H9 (cell line): Measurements from ENCODE around the gene BPIFB1. TPM values are rescaled to one million over a fixed set of nuclear protein-coding genes. Genes with fewer than 3 reads are reported as not detected.

Experiments used
- DNase-seq: peaks from one replicate; pipeline ENCODE4 v3.0.0-alpha.2; 2017
- H2AFZ ChIP-seq: one replicate; pipeline ENCODE4 v1.6.1; 2013; ENCODE audit warnings: mild to moderate bottlenecking, low read length, control low read depth, moderate library complexity
- H2AK5ac ChIP-seq: 2 replicates; pipeline ENCODE4 v1.6.1; 2013; ENCODE audit warnings: low read length, control low read depth, mixed read lengths; ENCODE audit not compliant: insufficient read length
- H2BK120ac ChIP-seq: one replicate; pipeline ENCODE4 v1.6.1; 2013; ENCODE audit warnings: low read depth, mild to moderate bottlenecking, low read length, control low read depth, inconsistent platforms; ENCODE audit not compliant: poor library complexity, severe bottlenecking
- H2BK12ac ChIP-seq: 2 replicates; pipeline ENCODE4 v1.6.1; 2013; ENCODE audit warnings: low read length, control low read depth, mixed read lengths, low read depth; ENCODE audit not compliant: insufficient read length
- H2BK15ac ChIP-seq: 2 replicates; pipeline ENCODE4 v1.6.1; 2013; ENCODE audit warnings: low read depth, low read length, control low read depth
- H2BK20ac ChIP-seq: one replicate; pipeline ENCODE4 v1.6.1; 2013; ENCODE audit warnings: low read depth, mild to moderate bottlenecking, low read length, control low read depth, inconsistent platforms; ENCODE audit not compliant: poor library complexity, severe bottlenecking
- H2BK5ac ChIP-seq: 2 replicates; pipeline ENCODE4 v1.6.1; 2013; ENCODE audit warnings: low read length, control low read depth, mixed read lengths; ENCODE audit not compliant: insufficient read length
- H3K14ac ChIP-seq: 2 replicates; pipeline ENCODE4 v1.6.1; 2013; ENCODE audit warnings: low read length, control low read depth; ENCODE audit not compliant: insufficient read depth
- H3K18ac ChIP-seq: 2 replicates; pipeline ENCODE4 v1.6.1; 2013; ENCODE audit warnings: low read depth, mild to moderate bottlenecking, mixed read lengths, low read length, control low read depth; ENCODE audit not compliant: insufficient read length
- H3K23ac ChIP-seq: 2 replicates; pipeline ENCODE4 v1.6.1; 2013; ENCODE audit warnings: low read length, control low read depth, mixed read lengths, low read depth; ENCODE audit not compliant: insufficient read length
- H3K23me2 ChIP-seq: 2 replicates; pipeline ENCODE4 v1.6.1; 2013; ENCODE audit warnings: low read depth, mild to moderate bottlenecking, mixed read lengths, low read length, control low read depth; ENCODE audit not compliant: insufficient read length, poor library complexity, severe bottlenecking
- H3K27ac ChIP-seq: 2 replicates; pipeline ENCODE4 v1.5.1; 2013; ENCODE audit warnings: low read length, control low read depth, mixed read lengths, low read depth; ENCODE audit not compliant: insufficient read length
- H3K27me3 ChIP-seq: 2 replicates; pipeline ENCODE4 v1.6.1; 2013; ENCODE audit warnings: low read length, control low read depth, inconsistent platforms; ENCODE audit not compliant: insufficient read depth
- H3K4ac ChIP-seq: 2 replicates; pipeline ENCODE4 v1.6.1; 2013; ENCODE audit warnings: low read depth, mild to moderate bottlenecking, control low read depth, inconsistent platforms, low read length, moderate library complexity
- H3K4me1 ChIP-seq: 2 replicates; pipeline ENCODE4 v1.6.1; 2013; ENCODE audit warnings: low read length, control low read depth, inconsistent platforms; ENCODE audit not compliant: insufficient read depth
- H3K4me2 ChIP-seq: 2 replicates; pipeline ENCODE4 v1.6.1; 2013; ENCODE audit warnings: low read length, control low read depth, mixed read lengths; ENCODE audit not compliant: insufficient read length, insufficient read depth
- H3K56ac ChIP-seq: 2 replicates; pipeline ENCODE4 v1.6.1; 2013; ENCODE audit warnings: low read depth, mild to moderate bottlenecking, mixed read lengths, low read length, control low read depth; ENCODE audit not compliant: insufficient read length
- H3K79me1 ChIP-seq: 2 replicates; pipeline ENCODE4 v1.6.1; 2013; ENCODE audit warnings: low read depth, mild to moderate bottlenecking, moderate library complexity, low read length, control low read depth, inconsistent platforms; ENCODE audit not compliant: insufficient read depth, poor library complexity, severe bottlenecking
- H3K79me2 ChIP-seq: 2 replicates; pipeline ENCODE4 v1.6.1; 2013; ENCODE audit warnings: low read length, control low read depth, inconsistent platforms; ENCODE audit not compliant: insufficient read depth
- H3K9ac ChIP-seq: 2 replicates; pipeline ENCODE4 v1.6.1; 2013; ENCODE audit warnings: low read length, control low read depth, mixed read lengths; ENCODE audit not compliant: insufficient read length; ENCODE audit errors: extremely low read depth
- H3K9me3 ChIP-seq: one replicate; pipeline ENCODE4 v1.6.1; 2013; ENCODE audit warnings: low read depth, low read length, inconsistent platforms; ENCODE audit not compliant: control insufficient read depth
- H3T11ph ChIP-seq: one replicate; pipeline ENCODE4 v1.6.1; 2013; ENCODE audit warnings: mild to moderate bottlenecking, low read length, control low read depth, inconsistent platforms
- H4K20me1 ChIP-seq: one replicate; pipeline ENCODE4 v1.6.1; 2013; ENCODE audit not compliant: control insufficient read depth, insufficient read length, insufficient read depth
- H4K5ac ChIP-seq: 2 replicates; pipeline ENCODE4 v1.6.1; 2013; ENCODE audit warnings: low read depth, mild to moderate bottlenecking, mixed read lengths, low read length, control low read depth; ENCODE audit not compliant: insufficient read length
- H4K8ac ChIP-seq: replicated peaks from 2 replicates; pipeline ENCODE4 v1.6.1; 2013; ENCODE audit warnings: low read length, control low read depth, mixed read lengths, low read depth; ENCODE audit not compliant: insufficient read length
- H4K91ac ChIP-seq: 2 replicates; pipeline ENCODE4 v1.6.1; 2013; ENCODE audit warnings: low read depth, mild to moderate bottlenecking, moderate library complexity, mixed read lengths, low read length, control low read depth; ENCODE audit not compliant: insufficient read length
- H3K27ac Mint-ChIP-seq, 3 experiments: 2 replicates in 2 of 3; 3 replicates in 1 of 3; pipeline ENCODE4 v1.8.0; 2020 to 2021; ENCODE audit warnings: mixed read lengths in 3 of 3, mild to moderate bottlenecking in 1 of 3, moderate library complexity in 1 of 3
- H3K27me3 Mint-ChIP-seq: 2 replicates; pipeline ENCODE4 v1.8.0; 2021; ENCODE audit warnings: low read depth, mild to moderate bottlenecking, moderate library complexity, mixed read lengths
- H3K36me3 Mint-ChIP-seq, 3 experiments: 2 replicates in 2 of 3; 3 replicates in 1 of 3; pipeline ENCODE4 v1.8.0; 2020 to 2021; ENCODE audit warnings: low read depth in 3 of 3, mixed read lengths in 3 of 3; ENCODE audit not compliant: insufficient read depth in 1 of 3
- H3K4me1 Mint-ChIP-seq, 2 experiments: 2 replicates each; pipeline ENCODE4 v1.8.0; 2020; ENCODE audit warnings: mixed read lengths in 2 of 2
- H3K4me3 Mint-ChIP-seq, 2 experiments: 2 replicates in 1 of 2; 3 replicates in 1 of 2; pipeline ENCODE4 v1.8.0; 2020 to 2021; ENCODE audit warnings: mild to moderate bottlenecking in 2 of 2, mixed read lengths in 2 of 2, moderate library complexity in 1 of 2
- H3K9me3 Mint-ChIP-seq, 2 experiments: 2 replicates in 1 of 2; 3 replicates in 1 of 2; pipeline ENCODE4 v1.8.0; 2020; ENCODE audit warnings: mild to moderate bottlenecking in 2 of 2, mixed read lengths in 2 of 2, moderate library complexity in 1 of 2
- CTCF ChIP-seq: fragments of 200-600 bp; sonication (generic); conservative IDR thresholded peaks from 3 replicates; pipeline ENCODE4 v1.8.0; 2021; ENCODE audit warnings: antibody characterized with exemption, mild to moderate bottlenecking
- WGBS: extraction: QIAGEN DNeasy Blood & Tissue Kit; methylation state at CpG from one replicate; pipeline ENCODE4 v1.1.7; 2013; ENCODE audit warnings: missing lambda C conversion rate, low lambda C conversion rate, mixed read lengths; ENCODE audit not compliant: insufficient read length; ENCODE audit errors: extremely low coverage; 5-methylcytosine and 5-hydroxymethylcytosine counted together
- total RNA-seq: library from RNA; stranded (reverse); gene quantifications from 2 replicates; pipeline ENCODE4 v1.2.1, GENCODE V29; 2021

The BPIFB1 gene
- total RNA-seq, 1 experiment from 2014 or later = not detected

DNA sequence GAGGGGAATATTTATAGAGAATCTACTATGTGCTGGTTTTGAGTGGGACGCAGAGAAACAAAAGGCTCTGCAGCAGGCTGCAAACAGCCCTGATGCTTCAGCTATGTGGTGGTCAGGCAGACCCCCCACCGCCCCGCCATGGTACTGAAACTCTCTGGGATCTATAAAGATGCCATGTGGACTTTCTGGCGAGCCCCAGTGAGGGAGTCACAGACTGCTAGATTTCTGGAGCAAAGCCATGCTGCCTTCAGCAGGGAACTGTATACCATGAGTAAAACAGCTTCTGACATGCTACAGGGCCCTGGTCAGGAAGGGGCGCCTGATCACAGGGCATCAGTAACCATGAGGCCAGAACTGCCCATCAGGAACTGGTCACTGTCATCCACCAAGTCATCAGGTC lies 19.2 kb upstream of the BPIFB1 start:
- H2AFZ ChIP-seq = no peak overlapping the region
- no peaks in the 10 kb centered on the region for H3K79me1 ChIP-seq
- peaks cover 37% of the 10 kb centered on the region for H3K27me3 Mint-ChIP-seq
- no peak overlapping the region for H3K18ac ChIP-seq
- H2AK5ac ChIP-seq = no peak overlapping the region
- no peak overlapping the region for H3T11ph ChIP-seq
- H4K8ac ChIP-seq = no peak overlapping the region
- no peak overlapping the region for H3K4ac ChIP-seq
- no peaks in the 10 kb centered on the region for H4K20me1 ChIP-seq
- H3K9me3 Mint-ChIP-seq = no peaks in the 10 kb centered on the region
- H2BK20ac ChIP-seq = no peak overlapping the region
- TF ChIP-seq CTCF = no peak
- H3K23ac ChIP-seq = no peak overlapping the region
- no peaks in the 10 kb centered on the region for H3K27me3 ChIP-seq
- H3K4me3 Mint-ChIP-seq = no peak overlapping the region
- H3K27ac ChIP-seq = no peak overlapping the region
- H2BK15ac ChIP-seq = no peak overlapping the region
- H2BK5ac ChIP-seq = no peak overlapping the region
- H3K27ac Mint-ChIP-seq = no peak overlapping the region
- no peak for DNase-seq
- no peaks in the 10 kb centered on the region for H3K79me2 ChIP-seq
- no peaks in the 10 kb centered on the region for H3K4me1 ChIP-seq
- no peak overlapping the region for H3K56ac ChIP-seq
- no CpG with 5 or more reads among the region's 5 CpGs for WGBS
- H4K91ac ChIP-seq = no peak overlapping the region
- no peak overlapping the region for H2BK12ac ChIP-seq
- H3K14ac ChIP-seq = no peak overlapping the region
- H3K36me3 Mint-ChIP-seq = no peaks in the 10 kb centered on the region
- no peak overlapping the region for H3K4me2 ChIP-seq
- H3K23me2 ChIP-seq = no peaks in the 10 kb centered on the region
- no peak overlapping the region for H3K9ac ChIP-seq
- no peaks in the 10 kb centered on the region for H3K4me1 Mint-ChIP-seq
- no peak overlapping the region for H2BK120ac ChIP-seq
- H3K9me3 ChIP-seq = no peaks in the 10 kb centered on the region
- H4K5ac ChIP-seq = no peak overlapping the region
